SK-N-SH (cell line): Measurements from ENCODE around the gene CCDC70. TPM values are rescaled to one million over a fixed set of nuclear protein-coding genes. Genes with fewer than 3 reads are reported as not detected.

Experiments
- CTCF ChIA-PET: fragments of 300-600, 350-600 bp; formaldehyde crosslinking; extraction: SDS; loops from one replicate; lab custom pipeline; 2021; lab: Yijun Ruan, JAX
- POLR2A ChIA-PET: fragments of 350-600 bp; sonication (Branson Sonifier 250); formaldehyde crosslinking; extraction: SDS; loops from one replicate; lab custom pipeline; 2020; ENCODE audit warnings: antibody characterized with exemption, inconsistent platforms; lab: Yijun Ruan, JAX
- DNase-seq: peaks from one replicate; pipeline ENCODE4 v3.0.0; 2012
- H2AFZ ChIP-seq: fragments of 200-600 bp; sonication (generic); 2 replicates; pipeline ENCODE4 v1.8.1; 2016; ENCODE audit warnings: antibody characterized with exemption, mild to moderate bottlenecking, low read depth
- H3F3A ChIP-seq: fragments of 200-600 bp; sonication (generic); replicated peaks from 2 replicates; pipeline ENCODE3; 2016; ENCODE audit warnings: antibody characterized with exemption, mild to moderate bottlenecking; ENCODE audit not compliant: insufficient read depth
- H3K27ac ChIP-seq, 2 experiments: fragments of 200-500 bp in 1 of 2; fragments of 200-600 bp in 1 of 2; sonication (Bioruptor generic) in 1 of 2; sonication (generic), shearing (Covaris generic) in 1 of 2; 2 replicates each; pipeline versions ENCODE4 v1.5.1 to v1.6.1; 2014 to 2016; ENCODE audit warnings: low read depth in 2 of 2, inconsistent platforms in 1 of 2, low read length in 1 of 2, mild to moderate bottlenecking in 1 of 2, mixed read lengths in 1 of 2
- H3K27me3 ChIP-seq: fragments of 200-600 bp; sonication (generic), shearing (Covaris generic); 2 replicates; pipeline ENCODE4 v1.6.1; 2016; ENCODE audit warnings: mixed run types; ENCODE audit not compliant: insufficient read depth
- H3K36me3 ChIP-seq, 2 experiments: fragments of 200-500 bp in 1 of 2; fragments of 200-600 bp in 1 of 2; sonication (Bioruptor generic) in 1 of 2; sonication (generic) in 1 of 2; replicated peaks in 1 of 2; 2 replicates each; pipeline versions ENCODE3 to v1.5.1; 2014 to 2016; ENCODE audit warnings: low read length in 1 of 2, mild to moderate bottlenecking in 1 of 2; ENCODE audit not compliant: insufficient read depth in 2 of 2, control insufficient read depth in 1 of 2
- H3K4me1 ChIP-seq, 2 experiments: fragments of 200-500 bp in 1 of 2; fragments of 200-600 bp in 1 of 2; sonication (Bioruptor generic) in 1 of 2; sonication (generic), shearing (Covaris generic) in 1 of 2; 2 replicates each; pipeline versions ENCODE4 v1.5.1 to v1.6.1; 2014 to 2016; ENCODE audit warnings: low read depth in 1 of 2, low read length in 1 of 2, mixed run types in 1 of 2; ENCODE audit not compliant: insufficient read depth in 2 of 2, control insufficient read depth in 1 of 2
- H3K4me2 ChIP-seq: fragments of 200-600 bp; sonication (generic), shearing (Covaris generic); 2 replicates; pipeline ENCODE4 v1.6.1; 2017; ENCODE audit warnings: mixed run types
- H3K4me3 ChIP-seq, 2 experiments: fragments of 200-500 bp in 1 of 2; fragments of 200-600 bp in 1 of 2; sonication (Bioruptor generic) in 1 of 2; sonication (generic), shearing (Covaris generic) in 1 of 2; 2 replicates each; pipeline versions ENCODE4 v1.5.1 to v1.8.1; 2014 to 2016; ENCODE audit warnings: low read depth in 2 of 2, inconsistent platforms in 1 of 2, low read length in 1 of 2, mild to moderate bottlenecking in 1 of 2, mixed read lengths in 1 of 2, moderate library complexity in 1 of 2
- H3K79me2 ChIP-seq: fragments of 200-600 bp; sonication (generic); 2 replicates; pipeline ENCODE4 v1.8.1; 2017; ENCODE audit warnings: mild to moderate bottlenecking; ENCODE audit not compliant: insufficient read depth
- H3K9ac ChIP-seq: fragments of 200-600 bp; sonication (generic); 2 replicates; pipeline ENCODE4 v1.6.1; 2017; ENCODE audit warnings: mixed run types
- H3K9me2 ChIP-seq: fragments of 200-600 bp; sonication (generic); 2 replicates; pipeline ENCODE4 v1.6.1; 2017; ENCODE audit warnings: mixed run types
- H3K9me3 ChIP-seq: fragments of 200-600 bp; sonication (generic); 2 replicates; pipeline ENCODE4 v1.6.1; 2017; ENCODE audit warnings: mixed run types, mild to moderate bottlenecking, moderate library complexity
- H4K20me1 ChIP-seq: fragments of 200-600 bp; sonication (generic); 2 replicates; pipeline ENCODE4 v1.6.1; 2017; ENCODE audit warnings: mild to moderate bottlenecking, mixed run types; ENCODE audit not compliant: insufficient read depth
- CHD2 ChIP-seq: fragments of 150-350 bp; IDR thresholded peaks from 2 replicates; pipeline ENCODE4 v1.6.1; 2018; ENCODE audit warnings: low read length; ENCODE audit not compliant: partially characterized antibody
- EP300 ChIP-seq, 2 experiments: IDR thresholded peaks; 2 replicates each; pipeline versions ENCODE4 v1.4.0 to v1.6.1; 2012; ENCODE audit warnings: borderline replicate concordance in 1 of 2, low read depth in 1 of 2, low read length in 1 of 2
- FOSL2 ChIP-seq: IDR thresholded peaks from 2 replicates; pipeline ENCODE4 v1.4.0; 2012; ENCODE audit warnings: low read depth, mild to moderate bottlenecking, moderate library complexity, borderline replicate concordance
- IRF3 ChIP-seq: fragments of 150-350 bp; IDR thresholded peaks from 2 replicates; pipeline ENCODE4 v1.6.1; 2016; ENCODE audit warnings: mild to moderate bottlenecking, low read depth, low read length
- JUND ChIP-seq: IDR thresholded peaks from 2 replicates; pipeline ENCODE4 v1.4.0; 2012
- MXI1 ChIP-seq: IDR thresholded peaks from 2 replicates; pipeline ENCODE4 v1.6.1; 2012; ENCODE audit warnings: mild to moderate bottlenecking, low read depth, low read length, improper control_type of control experiment
- NFIC ChIP-seq: IDR thresholded peaks from 2 replicates; pipeline ENCODE4 v1.4.0; 2012; ENCODE audit warnings: borderline replicate concordance
- RAD21 ChIP-seq: IDR thresholded peaks from 2 replicates; pipeline ENCODE4 v1.6.1; 2012; ENCODE audit warnings: mild to moderate bottlenecking, low read length
- REST ChIP-seq: IDR thresholded peaks from 2 replicates; pipeline ENCODE4 v1.6.1; 2012; ENCODE audit warnings: mild to moderate bottlenecking, low read depth, low read length, moderate library complexity
- RXRA ChIP-seq: IDR thresholded peaks from 2 replicates; pipeline ENCODE4 v1.4.0; 2012; ENCODE audit warnings: low read depth, mild to moderate bottlenecking, borderline replicate concordance
- USF1 ChIP-seq: IDR thresholded peaks from 2 replicates; pipeline ENCODE4 v1.4.0; 2012; ENCODE audit warnings: low read depth, borderline replicate concordance
- USF2 ChIP-seq: fragments of 150-350 bp; IDR thresholded peaks from 2 replicates; pipeline ENCODE4 v1.6.1; 2017; ENCODE audit warnings: antibody characterized with exemption, low read length, low read depth, borderline replicate concordance
- ZBTB33 ChIP-seq: IDR thresholded peaks from 2 replicates; pipeline ENCODE4 v1.4.0; 2012; ENCODE audit warnings: low read depth, borderline replicate concordance
- WGBS: methylation state at CpG from one replicate; pipeline ENCODE4 v1.1.6; 2017; ENCODE audit warnings: low lambda C conversion rate; 5-methylcytosine and 5-hydroxymethylcytosine counted together
- polyA plus RNA-seq, 3 experiments: library from polyadenylated mRNA; depleted of rRNA; stranded (reverse); fragments of >200 nt; gene quantifications; 2 replicates each; pipeline ENCODE4 v1.2.3, GENCODE V29; 2012

CCDC70 gene
- polyA plus RNA-seq, 1 of the 3 experiments (the other 2 are of a cell fraction) = not detected

GRCh38 chr13:51885651-51886050, 23.9 kb downstream of the CCDC70 start:
- DNase-seq = no peak
- WGBS = 34% methylated on average over 2 of the region's 2 CpGs
- Histone ChIP-seq H3K27ac (no peak overlapping the region), H3K9me2 (no peaks in the 10 kb centered on the region), H3K9me3 (no peaks in the 10 kb centered on the region), H3K4me1 (no peaks in the 10 kb centered on the region), H3K4me2 (no peak overlapping the region), H3F3A (no peaks in the 10 kb centered on the region), H2AFZ (no peak overlapping the region), H3K36me3 (no peaks in the 10 kb centered on the region), H3K27me3 (no peaks in the 10 kb centered on the region; the same call in 1 of the 2 replicates), H3K9ac (no peak overlapping the region), H3K4me3 (no peak overlapping the region), H4K20me1 (no peaks in the 10 kb centered on the region), H3K79me2 (no peaks in the 10 kb centered on the region)
- TF ChIP-seq IRF3 (no peak), NFIC (no peak), ZBTB33 (no peak), USF2 (no peak), EP300 (IDR thresholded peaks at IDR 0.05; ENCODE audit: borderline replicate concordance in 1 of 2, low read depth in 1 of 2, low read length in 1 of 2) (no peak), REST (no peak)
- ChIA-PET POLR2A (no interaction called here), CTCF (interaction anchor here (1.9 kb wide), 1 partner anchor 10 kb away, joined by 11 read pairs; no protein-coding TSS in a partner anchor)

GRCh38 chr13:51887468-51887867, 25.7 kb downstream of the CCDC70 start:
- Histone ChIP-seq H3K79me2 (no peaks in the 10 kb centered on the region), H3K4me1 (peaks cover 0 to 5% of the 10 kb centered on the region in 2 experiments; a peak in 1 of 4 replicates), H3K4me3 (no peak overlapping the region), H3F3A (no peaks in the 10 kb centered on the region), H3K4me2 (no peak overlapping the region), H3K27ac (no peak overlapping the region), H3K9me3 (no peaks in the 10 kb centered on the region), H4K20me1 (no peaks in the 10 kb centered on the region), H3K9ac (no peak overlapping the region), H3K9me2 (no peaks in the 10 kb centered on the region), H3K36me3 (no peaks in the 10 kb centered on the region), H3K27me3 (no peaks in the 10 kb centered on the region; the same call in 1 of the 2 replicates), H2AFZ (no peak overlapping the region)
- DNase-seq = no peak
- ChIA-PET POLR2A (no interaction called here), CTCF (interaction anchor here (1.9 kb wide), 1 partner anchor 9 kb away, joined by 11 read pairs; no protein-coding TSS in a partner anchor)
- 19% methylated on average over 2 of the region's 2 CpGs for WGBS
- TF ChIP-seq RAD21 (no peak), CHD2 (no peak), JUND (no peak), EP300 (IDR thresholded peaks at IDR 0.05; ENCODE audit: borderline replicate concordance in 1 of 2, low read depth in 1 of 2, low read length in 1 of 2) (no peak), USF1 (no peak), FOSL2 (no peak), MXI1 (no peak), RXRA (no peak), IRF3 (no peak), ZBTB33 (no peak)
